Colonic mucosa (tissue), 4 donors: Measurements from ENCODE around the gene CTSL. TPM values are rescaled to one million over a fixed set of nuclear protein-coding genes. Genes with fewer than 3 reads are reported as not detected.

Source experiments
- DNase-seq: peaks from one replicate; pipeline ENCODE4 v3.0.0-alpha.2; 2020
- H3K27ac ChIP-seq: fragments of 200-600 bp; one replicate; pipeline ENCODE4 v1.8.0; 2021
- H3K27me3 ChIP-seq: fragments of 200-600 bp; one replicate; pipeline ENCODE4 v1.8.0; 2021
- H3K36me3 ChIP-seq: fragments of 200-600 bp; one replicate; pipeline ENCODE4 v1.8.0; 2021
- H3K4me1 ChIP-seq: fragments of 200-600 bp; one replicate; pipeline ENCODE4 v1.8.0; 2021; ENCODE audit warnings: mild to moderate bottlenecking
- H3K4me3 ChIP-seq: fragments of 200-600 bp; one replicate; pipeline ENCODE4 v1.8.0; 2021
- H3K9ac ChIP-seq, 2 donors: one replicate each; pipeline ENCODE4 v1.7.0; 2013; ENCODE audit warnings: control low read depth in 2 of 2, low read depth in 2 of 2, low read length in 2 of 2
- H3K9me3 ChIP-seq: fragments of 200-600 bp; one replicate; pipeline ENCODE4 v1.8.0; 2021
- CTCF ChIP-seq: fragments of 200-600 bp; IDR thresholded peaks from one replicate; pipeline ENCODE4 v1.8.0; 2022; ENCODE audit warnings: antibody characterized with exemption, mild to moderate bottlenecking
- intact Hi-C: fragments of 100-400 bp; cut with DNase I; formaldehyde crosslinking; loops from one replicate; pipeline ENCODE4 v1.14.1; 2022
- total RNA-seq, 2 donors: library from RNA; stranded (reverse); fragmentation: NEBNext Ultra II Directional in 1 of 2; extraction: Animal tissue kit (Norgen Biotek cat#: 25700) in 1 of 2; gene quantifications; one replicate each; pipeline ENCODE4 v1.2.1, GENCODE V29; 2021
- donor health status: healthy.
- donor health status: DM: no; HTN: no; CAD: no.
- donor health status: DM: no; HTN: no; CAD: no.

Gene CTSL
- total RNA-seq, 2 donors from 2014 or later = 32.1 to 69.9 TPM

DNA sequence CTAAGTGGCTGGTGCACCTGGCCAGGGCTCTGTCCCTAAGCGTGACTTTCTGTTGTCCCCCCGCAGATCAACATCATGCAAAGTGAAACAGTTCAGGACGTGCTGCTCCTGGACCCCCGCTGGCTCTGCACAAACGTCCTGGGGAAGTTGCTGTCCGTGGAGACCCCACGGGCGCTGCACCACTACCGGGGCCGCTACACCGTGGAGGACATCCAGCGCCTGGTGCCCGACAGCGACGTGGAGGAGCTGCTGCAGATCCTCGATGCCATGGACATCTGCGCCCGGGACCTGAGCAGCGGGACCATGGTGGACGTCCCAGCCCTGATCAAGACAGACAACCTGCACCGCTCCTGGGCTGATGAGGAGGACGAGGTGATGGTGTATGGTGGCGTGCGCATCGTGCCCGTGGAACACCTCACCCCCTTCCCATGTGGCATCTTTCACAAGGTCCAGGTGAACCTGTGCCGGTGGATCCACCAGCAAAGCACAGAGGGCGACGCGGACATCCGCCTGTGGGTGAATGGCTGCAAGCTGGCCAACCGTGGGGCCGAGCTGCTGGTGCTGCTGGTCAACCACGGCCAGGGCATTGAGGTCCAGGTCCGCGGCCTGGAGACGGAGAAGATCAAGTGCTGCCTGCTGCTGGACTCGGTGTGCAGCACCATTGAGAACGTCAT lies 19.7 kb upstream of the CTSL start:
- Histone ChIP-seq H3K36me3 (no peaks in the 10 kb centered on the region), H3K27me3 (no peaks in the 10 kb centered on the region)
- intact Hi-C loops = no loop called here

GRCh38 chr9:87707805-87708506 lies 18.0 kb upstream of the CTSL start:
- no peak for TF ChIP-seq CTCF
- H3K27me3 ChIP-seq = no peaks in the 10 kb centered on the region
- H3K9ac ChIP-seq = no peak overlapping the region
- intact Hi-C loops = no loop called here
- no peak overlapping the region for H3K27ac ChIP-seq
- no peak overlapping the region for H3K4me3 ChIP-seq
- no peaks in the 10 kb centered on the region for H3K4me1 ChIP-seq
- no peaks in the 10 kb centered on the region for H3K9me3 ChIP-seq
- no peaks in the 10 kb centered on the region for H3K36me3 ChIP-seq
- DNase-seq = no peak

More for the DNA sequence above, 19.7 kb upstream of the CTSL start:
- no peak for DNase-seq
- H3K4me1 ChIP-seq = no peaks in the 10 kb centered on the region
- H3K9me3 ChIP-seq = no peaks in the 10 kb centered on the region
- H3K9ac ChIP-seq = no peak overlapping the region
- no peak overlapping the region for H3K27ac ChIP-seq
- TF ChIP-seq CTCF = no peak
- H3K4me3 ChIP-seq = no peak overlapping the region

- no peak for DNase-seq
Measured at GRCh38 chr9:87708546-87708945, 17.4 kb upstream of the CTSL start.

GRCh38 chr9:87708986-87709728 lies 16.8 kb upstream of the CTSL start:
- intact Hi-C loops = no loop called here
- Histone ChIP-seq H3K27ac (no peak overlapping the region), H3K4me1 (no peaks in the 10 kb centered on the region), H3K36me3 (no peaks in the 10 kb centered on the region), H3K27me3 (no peaks in the 10 kb centered on the region), H3K4me3 (no peak overlapping the region), H3K9ac (no peak overlapping the region), H3K9me3 (no peaks in the 10 kb centered on the region)
- no peak for DNase-seq
- TF ChIP-seq CTCF = no peak

More at GRCh38 chr9:87708546-87708945, 17.4 kb upstream of the CTSL start:
- Histone ChIP-seq H3K9me3 (no peaks in the 10 kb centered on the region), H3K36me3 (no peaks in the 10 kb centered on the region), H3K9ac (no peak overlapping the region), H3K27ac (no peak overlapping the region), H3K27me3 (no peaks in the 10 kb centered on the region), H3K4me3 (no peak overlapping the region), H3K4me1 (no peaks in the 10 kb centered on the region)
- intact Hi-C loops = no loop called here
- no peak for TF ChIP-seq CTCF

DNA sequence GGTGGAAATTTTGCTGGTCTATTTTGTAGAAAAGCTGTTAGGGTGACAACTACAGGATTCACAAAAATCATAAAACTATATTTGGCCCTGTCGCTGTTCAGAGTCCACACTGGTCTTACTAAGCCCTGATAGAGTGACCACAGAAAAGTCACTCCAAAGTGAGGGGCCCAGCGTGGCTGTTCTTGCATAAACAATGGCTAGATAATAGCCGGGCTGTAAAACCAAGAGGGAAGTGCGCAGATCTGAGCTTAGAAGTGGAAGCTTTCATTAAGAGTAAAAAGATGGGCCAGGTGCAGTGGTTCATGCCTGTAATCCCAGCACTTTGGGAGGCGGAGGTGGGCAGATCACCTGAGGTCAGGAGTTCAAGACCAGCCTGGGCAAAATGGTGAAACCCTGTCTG lies 15.5 kb upstream of the CTSL start:
- Histone ChIP-seq H3K27ac (no peak overlapping the region), H3K9ac (no peak overlapping the region), H3K4me1 (no peaks in the 10 kb centered on the region), H3K9me3 (no peaks in the 10 kb centered on the region), H3K27me3 (no peaks in the 10 kb centered on the region), H3K4me3 (no peak overlapping the region), H3K36me3 (no peaks in the 10 kb centered on the region)
- no peak for DNase-seq
- intact Hi-C loops = no loop called here
- no peak for TF ChIP-seq CTCF
